GM18507 (cell line): ENCODE results near the gene ADAMTS8.

Source experiments
- DNase-seq: peaks from one replicate; pipeline ENCODE4 v3.0.0; 2011; ENCODE audit warnings: low read depth; ENCODE audit not compliant: insufficient read length; ENCODE audit errors: extremely low spot score
- FAIRE-seq: peaks from 2 replicates; lab custom pipeline; 2011; peaks lifted over from hg19 to GRCh38; lab: Jason Lieb, UNC

The ADAMTS8 gene

DNA sequence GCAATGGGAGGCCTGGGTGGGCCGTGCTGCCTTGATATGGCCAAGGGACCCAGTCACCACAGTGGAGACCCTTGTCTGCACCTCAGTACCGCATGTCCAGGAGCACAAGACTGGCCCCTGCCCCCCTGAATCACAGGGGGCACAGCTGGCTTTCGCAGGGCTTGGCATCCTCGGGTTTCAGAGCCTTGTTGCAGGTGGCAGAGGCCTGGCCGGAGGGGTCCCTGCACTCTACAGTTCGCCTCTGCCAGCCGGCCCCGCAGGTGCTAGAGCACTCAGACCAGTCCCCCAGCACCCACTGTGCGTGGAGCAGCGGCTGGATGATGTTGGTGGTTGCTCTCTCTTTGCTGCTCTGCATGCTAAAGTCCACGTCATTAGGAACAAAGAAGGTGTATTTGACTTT lies 23.0 kb downstream of the ADAMTS8 start:
- DNase-seq (no peak), FAIRE-seq (no peak)

GRCh38 chr11:130404727-130405126 lies 23.7 kb downstream of the ADAMTS8 start:
- no peak for DNase-seq
- FAIRE-seq, result no peak

- DNase-seq (no peak), FAIRE-seq (no peak)
These were observed 24.4 kb downstream of the ADAMTS8 start for GRCh38 chr11:130403967-130404366.

- no peak for DNase-seq
- no peak for FAIRE-seq
These were observed 25.1 kb downstream of the ADAMTS8 start for GRCh38 chr11:130403271-130403804.

DNA sequence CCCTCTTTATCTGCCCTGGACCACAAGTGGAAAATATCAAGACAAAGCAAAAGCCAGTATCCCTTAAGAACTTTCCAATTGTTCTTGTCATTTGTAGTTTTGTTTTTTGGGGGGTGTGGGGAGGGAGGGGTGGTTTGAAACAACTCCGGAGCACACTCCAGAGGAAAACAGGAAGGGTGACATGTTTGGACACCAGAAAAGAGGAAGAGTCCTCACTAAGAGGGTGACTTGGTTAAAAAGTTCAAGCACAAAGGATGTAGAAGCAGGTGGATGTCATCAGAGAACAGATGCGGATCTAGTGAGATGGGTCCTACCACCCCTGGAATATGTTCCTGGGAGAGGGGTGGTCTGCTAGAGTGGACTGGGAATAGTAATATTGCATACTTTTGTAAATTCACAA lies 25.8 kb downstream of the ADAMTS8 start:
- no peak for DNase-seq
- no peak for FAIRE-seq

- no peak for FAIRE-seq
- DNase-seq, result no peak
These were observed 27.5 kb downstream of the ADAMTS8 start for GRCh38 chr11:130400781-130401483.

- FAIRE-seq (no peak), DNase-seq (no peak)
These were observed 29.2 kb downstream of the ADAMTS8 start for GRCh38 chr11:130399196-130399595.

GRCh38 chr11:130397780-130398179 lies 30.6 kb downstream of the ADAMTS8 start:
- FAIRE-seq (no peak), DNase-seq (no peak)

DNA sequence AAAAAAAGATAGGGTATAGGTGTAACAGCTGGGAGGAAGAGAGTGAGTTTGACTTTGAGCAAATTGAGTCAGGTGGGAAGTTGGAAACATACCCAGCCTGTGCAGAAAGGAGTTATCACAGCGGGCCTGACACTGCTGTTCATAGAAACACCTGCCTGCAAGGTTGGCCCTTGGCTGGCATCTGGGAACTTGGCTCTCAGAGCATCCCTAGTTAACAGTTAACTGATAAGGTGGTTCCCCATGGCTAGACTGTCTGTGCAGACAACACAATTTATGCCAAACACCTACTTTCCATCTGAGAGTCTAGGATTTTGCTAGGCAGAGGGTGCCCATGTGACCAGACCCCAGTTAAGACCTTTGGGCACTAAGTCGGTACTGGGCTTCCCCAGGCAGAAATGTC lies 31.4 kb downstream of the ADAMTS8 start:
- FAIRE-seq, result no peak
- DNase-seq, result no peak

DNA sequence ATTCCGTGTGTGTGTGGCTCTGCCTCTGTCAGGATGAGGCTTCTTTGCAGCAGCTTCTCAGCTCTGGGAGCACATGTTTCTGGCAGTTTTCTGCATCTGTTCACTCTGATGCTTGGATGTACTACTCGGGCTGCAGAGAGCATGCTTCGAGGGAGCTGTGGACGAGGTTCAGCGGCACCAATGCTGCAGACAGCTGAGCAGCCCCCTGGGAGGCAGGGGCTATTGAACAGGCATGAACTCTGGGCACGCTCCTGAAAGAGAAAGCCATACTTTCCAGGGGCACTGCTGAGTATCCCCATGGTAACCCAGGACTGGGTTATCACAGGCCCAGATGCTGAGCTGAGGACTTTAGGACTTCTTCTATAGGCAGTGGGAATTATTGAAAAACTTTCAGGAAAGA lies 33.8 kb downstream of the ADAMTS8 start:
- FAIRE-seq, result no peak
- DNase-seq, result no peak

- no peak for FAIRE-seq
- DNase-seq, result no peak
These were observed 36.7 kb downstream of the ADAMTS8 start for GRCh38 chr11:130391711-130392110.

GRCh38 chr11:130390071-130390758 lies 38.2 kb downstream of the ADAMTS8 start:
- DNase-seq (no peak), FAIRE-seq (no peak)

- FAIRE-seq (no peak), DNase-seq (no peak)
These were observed 39.0 kb downstream of the ADAMTS8 start for GRCh38 chr11:130389335-130389935.

DNA sequence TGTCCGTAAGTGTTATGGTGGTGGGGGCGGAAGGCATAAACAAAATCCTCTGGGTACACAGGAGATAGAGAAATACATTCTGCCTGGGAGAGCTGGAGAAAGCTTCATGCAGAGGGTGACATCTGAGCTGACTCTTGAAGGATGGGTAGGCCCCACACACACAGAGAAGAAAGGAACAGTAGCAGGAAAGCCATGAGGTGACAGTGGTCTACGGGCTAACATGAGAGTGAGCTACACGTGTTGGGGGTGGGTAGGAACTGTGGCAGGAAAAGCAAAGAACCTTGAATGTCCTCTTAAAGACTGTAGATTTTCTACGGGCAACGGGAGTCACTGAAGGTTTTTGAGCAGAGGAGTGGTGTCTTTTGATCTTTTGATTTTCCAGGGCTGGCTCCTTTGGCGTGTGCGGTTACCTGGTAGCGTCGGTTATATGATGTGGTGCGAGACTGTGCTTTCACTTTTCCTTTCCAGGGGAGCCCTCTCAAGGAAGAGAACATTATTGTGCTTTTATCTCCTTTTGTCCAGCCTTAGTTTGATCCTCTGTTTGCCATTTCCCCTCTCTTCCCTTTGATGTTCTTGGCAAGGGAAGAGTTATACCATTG lies 39.7 kb downstream of the ADAMTS8 start:
- FAIRE-seq (no peak), DNase-seq (no peak)

DNA sequence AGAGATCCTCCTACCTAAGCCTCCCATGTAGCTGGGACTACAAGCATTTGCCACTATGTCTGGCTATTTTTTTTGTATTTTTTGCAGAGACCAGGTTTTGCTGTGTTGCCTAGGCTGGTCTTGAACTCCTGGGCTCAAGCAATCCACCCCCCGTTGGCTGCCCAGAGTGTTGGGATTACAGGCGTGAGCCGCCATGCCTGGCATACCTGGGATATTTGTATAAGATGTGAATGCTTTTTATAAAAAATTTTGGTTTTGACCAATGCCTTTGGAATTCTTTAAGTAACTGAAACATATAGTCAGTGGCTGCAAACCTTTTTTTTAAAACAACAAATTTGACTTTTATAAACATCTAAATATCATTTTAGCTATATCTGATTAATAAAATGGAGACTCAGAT lies 42.4 kb downstream of the ADAMTS8 start:
- no peak for DNase-seq
- FAIRE-seq, result no peak

GRCh38 chr11:130383344-130384211 lies 44.8 kb downstream of the ADAMTS8 start:
- DNase-seq (no peak), FAIRE-seq (no peak)

DNA sequence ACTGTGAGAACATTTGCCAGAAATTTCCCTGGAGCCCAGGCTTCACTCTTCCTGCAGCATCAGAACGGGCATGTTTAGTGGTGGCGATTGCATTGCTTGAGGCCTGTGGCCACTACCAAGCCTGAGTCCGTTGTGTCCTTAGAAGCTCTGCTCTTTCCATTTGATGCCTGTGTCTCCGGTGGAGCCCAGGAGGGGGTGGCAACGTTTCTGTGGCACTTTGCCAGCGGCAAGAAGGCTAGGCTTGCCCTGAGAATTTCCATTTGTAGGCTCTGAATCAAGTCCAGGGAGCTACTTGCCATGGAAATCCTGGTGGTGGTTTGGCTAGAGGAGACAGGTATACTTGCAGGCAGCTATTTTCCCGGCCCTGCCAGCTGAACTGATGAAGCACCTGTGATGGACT lies 47.1 kb downstream of the ADAMTS8 start:
- DNase-seq (no peak), FAIRE-seq (no peak)

- DNase-seq, result no peak
- FAIRE-seq, result no peak
These were observed 47.6 kb downstream of the ADAMTS8 start for GRCh38 chr11:130380778-130381177.

DNA sequence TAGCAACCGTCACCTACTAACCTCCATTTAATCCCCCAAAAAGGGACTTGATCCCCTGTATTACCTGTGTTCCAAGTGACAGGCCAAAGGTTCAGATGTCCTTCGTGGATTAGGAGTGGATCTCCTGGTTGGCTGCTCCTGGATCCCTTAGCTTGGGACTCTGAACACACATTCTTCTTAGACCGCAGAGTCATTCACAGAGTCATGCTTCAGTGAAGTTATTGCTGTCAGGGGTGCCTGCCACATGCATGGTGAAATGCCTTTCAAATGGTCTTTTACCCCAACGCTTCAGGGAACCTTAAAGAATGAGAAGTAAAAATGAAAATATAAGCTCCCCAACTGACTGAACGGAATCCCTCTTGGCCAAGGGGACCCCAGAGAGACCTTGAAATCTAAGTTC lies 49.1 kb downstream of the ADAMTS8 start:
- DNase-seq (no peak), FAIRE-seq (no peak)
